ENCODE measurements around the gene PHF21A.

- no peak for TF ChIP-seq CTCF (IDR thresholded peaks at IDR 0.05)
- TF ChIP-seq EZH2phosphoT487 (IDR thresholded peaks at IDR 0.05), result no peak
- no peak for TF ChIP-seq EZH2 (IDR thresholded peaks at IDR 0.05)
Measured at GRCh38 chr11:45920531-45921477, 200.4 kb downstream of the PHF21A start.

Measured in neural progenitor cell (in vitro differentiated cells).